Measurements from ENCODE around the gene TMEM232.

DNA sequence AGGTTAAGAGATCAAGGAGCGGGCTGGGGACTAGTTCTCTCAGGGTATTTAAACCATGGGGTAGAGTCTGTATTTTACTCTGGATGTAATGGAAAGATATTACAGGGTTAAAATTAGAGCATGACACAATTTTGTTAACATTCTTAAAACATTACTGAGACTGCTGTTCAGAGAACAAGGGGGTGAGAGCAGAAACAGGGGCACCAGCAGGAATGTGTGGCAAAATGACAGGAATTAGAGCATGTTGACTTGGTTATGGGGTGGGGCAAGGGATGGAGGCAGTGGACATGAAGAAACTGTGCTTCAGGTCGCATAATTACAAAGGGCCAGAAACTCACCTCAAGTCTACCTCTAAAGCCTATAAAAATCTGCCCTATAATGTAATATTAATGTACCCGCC, 75.0 kb downstream of the TMEM232 start:
- TF ChIP-seq, protein P1, sequence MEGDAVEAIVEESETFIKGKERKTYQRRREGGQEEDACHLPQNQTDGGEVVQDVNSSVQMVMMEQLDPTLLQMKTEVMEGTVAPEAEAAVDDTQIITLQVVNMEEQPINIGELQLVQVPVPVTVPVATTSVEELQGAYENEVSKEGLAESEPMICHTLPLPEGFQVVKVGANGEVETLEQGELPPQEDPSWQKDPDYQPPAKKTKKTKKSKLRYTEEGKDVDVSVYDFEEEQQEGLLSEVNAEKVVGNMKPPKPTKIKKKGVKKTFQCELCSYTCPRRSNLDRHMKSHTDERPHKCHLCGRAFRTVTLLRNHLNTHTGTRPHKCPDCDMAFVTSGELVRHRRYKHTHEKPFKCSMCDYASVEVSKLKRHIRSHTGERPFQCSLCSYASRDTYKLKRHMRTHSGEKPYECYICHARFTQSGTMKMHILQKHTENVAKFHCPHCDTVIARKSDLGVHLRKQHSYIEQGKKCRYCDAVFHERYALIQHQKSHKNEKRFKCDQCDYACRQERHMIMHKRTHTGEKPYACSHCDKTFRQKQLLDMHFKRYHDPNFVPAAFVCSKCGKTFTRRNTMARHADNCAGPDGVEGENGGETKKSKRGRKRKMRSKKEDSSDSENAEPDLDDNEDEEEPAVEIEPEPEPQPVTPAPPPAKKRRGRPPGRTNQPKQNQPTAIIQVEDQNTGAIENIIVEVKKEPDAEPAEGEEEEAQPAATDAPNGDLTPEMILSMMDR (conservative IDR thresholded peaks at IDR 0.05; ENCODE audit: low read length): no peak
- no peak for TF ChIP-seq EZH2phosphoT487 (IDR thresholded peaks at IDR 0.05; ENCODE audit: borderline replicate concordance, low read depth, low read length)

All from OCI-LY7 (cell line).